ENCODE measurements around the gene GSS.

GSS gene

DNA sequence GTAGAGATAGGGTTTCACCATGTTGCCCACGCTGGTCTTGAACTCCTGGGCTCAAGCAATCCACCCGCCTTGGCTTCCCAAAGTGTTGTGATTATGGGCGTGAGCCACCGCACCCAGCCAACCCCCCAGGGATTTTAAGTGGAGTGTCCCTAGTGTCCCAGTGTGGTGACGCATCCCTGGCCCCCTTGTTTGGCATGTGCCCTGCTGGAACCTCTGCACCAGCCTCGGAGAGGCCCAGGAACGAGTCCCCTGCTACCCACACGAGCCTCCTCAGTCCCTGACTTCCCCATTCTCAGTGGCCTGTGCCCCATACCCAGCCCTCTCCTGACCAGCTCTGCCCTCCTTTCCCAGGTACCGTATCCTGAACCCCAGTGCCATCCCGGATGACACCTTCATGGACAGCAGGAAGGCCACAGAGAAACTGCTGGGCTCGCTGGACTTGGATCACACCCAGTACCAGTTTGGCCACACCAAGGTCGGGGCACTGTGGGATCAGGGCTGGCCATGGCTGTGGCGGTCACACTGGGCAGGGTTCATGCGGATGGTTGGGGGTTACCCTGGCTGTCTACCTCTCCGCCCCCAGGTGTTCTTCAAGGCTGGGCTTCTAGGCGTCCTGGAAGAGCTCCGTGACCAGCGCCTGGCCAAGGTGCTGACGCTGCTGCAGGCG is 37.3 kb upstream of the GSS start:
- DNase-seq: no peak

DNA sequence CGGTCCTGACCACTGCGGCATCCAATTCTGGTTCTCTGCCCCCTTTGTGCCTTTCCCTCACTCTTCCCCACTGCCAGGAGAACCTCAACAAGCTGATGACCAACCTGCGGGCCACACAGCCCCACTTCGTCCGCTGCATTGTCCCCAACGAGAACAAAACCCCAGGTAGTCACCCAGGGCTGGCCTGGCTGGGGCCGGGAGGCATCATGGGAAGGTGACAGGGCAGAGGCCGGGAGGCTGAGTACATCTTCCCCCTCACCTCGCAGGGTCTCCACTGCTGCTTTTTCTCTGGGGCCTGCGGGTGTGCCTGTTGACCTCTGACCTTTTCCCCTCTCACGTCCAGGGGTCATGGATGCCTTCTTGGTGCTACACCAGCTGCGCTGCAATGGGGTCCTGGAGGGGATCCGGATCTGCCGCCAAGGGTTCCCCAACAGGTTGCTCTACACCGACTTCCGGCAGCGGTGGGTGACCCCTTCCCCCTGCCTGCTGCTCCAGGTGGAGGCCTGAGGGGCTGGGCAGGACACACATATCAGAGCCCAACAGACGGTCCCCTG is 35.1 kb upstream of the GSS start:
- DNase-seq: no peak

DNA sequence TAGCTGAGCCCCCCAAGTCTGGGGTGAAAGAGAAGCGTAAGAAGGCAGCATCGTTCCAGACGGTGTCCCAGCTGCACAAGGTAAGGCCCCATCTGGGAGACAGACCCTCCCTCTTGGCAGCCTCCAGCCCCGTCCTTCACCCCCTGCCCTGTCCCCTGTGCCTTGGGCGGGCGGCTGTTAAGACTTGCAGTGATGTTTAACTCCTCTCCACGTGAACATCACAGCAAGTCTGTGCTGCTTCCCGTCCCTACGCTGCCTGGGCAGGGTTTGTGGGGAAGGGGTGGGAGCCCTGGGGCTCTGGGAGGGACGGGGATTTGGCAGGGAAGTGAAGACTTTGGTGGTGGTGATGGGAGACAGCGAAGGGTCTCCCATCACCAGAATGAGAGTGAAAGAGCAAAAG is 34.6 kb upstream of the GSS start:
- DNase-seq: no peak

- no peak for DNase-seq
These were observed 34.1 kb upstream of the GSS start for GRCh38 chr20:34989670-34990069.

GRCh38 chr20:34989118-34989517 is 33.5 kb upstream of the GSS start:
- DNase-seq: no peak

GRCh38 chr20:34988191-34988540 is 32.6 kb upstream of the GSS start:
- no peak for DNase-seq

DNA sequence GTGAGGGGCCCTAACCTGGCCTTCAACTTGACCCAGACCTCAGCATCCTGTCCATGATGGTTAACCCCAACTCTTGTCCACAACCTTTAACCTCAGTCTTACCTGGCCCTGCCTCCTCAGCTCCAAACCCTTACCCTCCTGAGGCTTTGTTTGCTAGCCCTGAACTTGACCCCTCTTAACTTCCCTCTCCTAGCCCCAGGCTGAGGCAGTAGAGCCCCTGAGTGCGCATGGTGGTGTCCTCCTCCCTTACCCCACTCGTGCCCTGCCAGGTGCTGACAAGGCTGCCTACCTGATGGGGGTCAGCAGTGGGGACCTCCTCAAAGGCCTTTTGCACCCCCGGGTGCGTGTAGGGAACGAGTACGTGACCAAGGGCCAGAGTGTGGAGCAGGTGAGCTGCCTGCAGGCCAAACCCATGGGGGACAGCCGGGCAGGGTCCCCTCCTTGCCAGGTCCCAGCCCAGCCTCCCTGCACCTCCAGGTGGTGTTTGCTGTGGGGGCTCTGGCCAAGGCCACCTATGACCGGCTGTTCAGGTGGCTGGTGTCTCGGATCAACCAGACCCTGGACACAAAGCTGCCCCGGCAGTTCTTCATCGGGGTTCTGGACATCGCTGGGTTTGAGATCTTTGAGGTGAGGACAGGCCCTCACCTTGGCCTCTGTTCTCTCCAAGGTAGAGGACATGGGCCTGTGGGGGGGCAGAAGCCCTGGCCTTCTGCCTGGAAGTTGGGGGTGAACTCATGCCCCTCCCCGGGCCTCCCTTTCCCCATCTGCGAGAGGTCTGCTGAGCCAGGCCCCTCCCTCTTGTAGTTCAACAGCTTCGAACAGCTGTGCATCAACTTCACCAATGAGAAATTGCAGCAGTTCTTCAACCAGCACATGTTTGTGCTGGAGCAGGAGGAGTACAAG is 31.9 kb upstream of the GSS start:
- no peak for DNase-seq

GRCh38 chr20:34986311-34987287 is 31.0 kb upstream of the GSS start:
- DNase-seq: no peak

DNA sequence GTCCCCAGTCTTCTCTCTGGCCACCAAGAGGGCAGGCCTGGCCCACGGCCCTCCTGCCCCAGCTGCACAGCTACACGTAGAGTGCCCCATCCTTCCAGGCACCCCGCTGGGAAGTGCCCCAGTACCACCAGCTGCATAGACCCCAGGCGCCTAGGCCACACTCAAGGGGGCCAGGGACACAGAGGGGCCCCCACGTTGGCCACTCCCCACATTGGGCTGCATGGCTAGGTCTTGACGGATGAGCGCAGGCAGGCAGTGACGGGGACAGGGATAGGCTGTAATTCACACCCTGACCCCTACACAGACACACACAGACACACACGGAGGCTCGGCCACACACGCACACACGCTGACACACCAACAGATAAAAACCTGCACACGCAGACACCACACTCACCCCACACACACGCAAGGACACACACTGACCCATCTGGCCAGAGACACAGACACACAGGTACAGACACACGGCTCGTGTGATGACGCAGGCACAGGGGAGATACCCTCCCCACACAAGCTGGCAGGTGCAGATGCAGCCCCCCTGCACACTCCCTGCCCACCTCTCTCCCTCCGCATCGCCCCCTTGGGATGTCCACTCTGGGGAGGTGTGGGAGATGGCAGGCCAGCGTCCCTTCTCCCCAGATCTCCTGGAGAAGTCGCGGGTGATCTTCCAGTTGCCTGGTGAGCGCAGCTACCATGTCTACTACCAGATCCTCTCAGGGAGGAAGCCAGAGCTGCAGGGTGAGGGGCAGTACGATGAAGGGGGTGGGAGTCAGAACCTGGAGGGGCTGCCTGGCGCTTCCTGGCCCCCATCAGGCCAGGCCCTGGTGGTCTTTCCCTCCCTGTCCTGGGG is 30.1 kb upstream of the GSS start:
- no peak for DNase-seq

GRCh38 chr20:34984756-34985261 is 29.2 kb upstream of the GSS start:
- DNase-seq: no peak

DNA sequence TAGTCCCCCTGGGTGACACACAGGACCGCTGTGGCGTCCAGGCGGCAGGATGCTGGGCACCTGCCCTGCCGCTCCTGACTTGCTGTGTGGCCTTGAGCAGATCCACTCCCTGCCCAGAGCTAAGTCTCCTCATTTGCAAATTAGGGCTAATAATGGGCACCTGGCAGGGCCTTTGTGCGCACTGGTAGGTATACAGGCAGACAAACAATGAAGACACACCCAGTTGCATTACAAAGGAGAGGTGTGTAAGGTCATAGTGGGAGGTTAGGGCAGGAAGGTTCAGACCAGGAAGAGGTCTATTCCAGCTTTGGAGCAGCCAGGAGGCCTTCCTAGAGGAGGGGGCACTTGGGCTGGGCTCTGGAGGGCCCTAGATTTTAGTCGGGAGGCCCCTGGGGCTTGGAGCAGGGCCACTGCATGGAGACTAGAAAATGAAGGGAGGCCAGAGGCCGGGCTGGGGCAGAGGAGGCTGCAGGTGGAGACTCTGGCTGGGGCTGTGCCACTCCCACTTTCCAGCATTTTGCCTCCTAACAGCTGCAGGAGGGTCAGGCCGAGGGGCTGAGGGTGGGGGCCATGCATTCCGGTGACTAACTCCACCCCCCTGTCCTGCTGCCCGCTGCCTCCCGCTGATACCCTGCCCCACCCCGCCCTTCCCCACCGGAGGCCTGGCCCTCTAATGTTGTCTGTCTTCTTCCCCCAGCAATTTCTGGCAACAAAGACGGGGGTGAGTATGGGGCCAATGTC is 28.6 kb upstream of the GSS start:
- DNase-seq: no peak

DNA sequence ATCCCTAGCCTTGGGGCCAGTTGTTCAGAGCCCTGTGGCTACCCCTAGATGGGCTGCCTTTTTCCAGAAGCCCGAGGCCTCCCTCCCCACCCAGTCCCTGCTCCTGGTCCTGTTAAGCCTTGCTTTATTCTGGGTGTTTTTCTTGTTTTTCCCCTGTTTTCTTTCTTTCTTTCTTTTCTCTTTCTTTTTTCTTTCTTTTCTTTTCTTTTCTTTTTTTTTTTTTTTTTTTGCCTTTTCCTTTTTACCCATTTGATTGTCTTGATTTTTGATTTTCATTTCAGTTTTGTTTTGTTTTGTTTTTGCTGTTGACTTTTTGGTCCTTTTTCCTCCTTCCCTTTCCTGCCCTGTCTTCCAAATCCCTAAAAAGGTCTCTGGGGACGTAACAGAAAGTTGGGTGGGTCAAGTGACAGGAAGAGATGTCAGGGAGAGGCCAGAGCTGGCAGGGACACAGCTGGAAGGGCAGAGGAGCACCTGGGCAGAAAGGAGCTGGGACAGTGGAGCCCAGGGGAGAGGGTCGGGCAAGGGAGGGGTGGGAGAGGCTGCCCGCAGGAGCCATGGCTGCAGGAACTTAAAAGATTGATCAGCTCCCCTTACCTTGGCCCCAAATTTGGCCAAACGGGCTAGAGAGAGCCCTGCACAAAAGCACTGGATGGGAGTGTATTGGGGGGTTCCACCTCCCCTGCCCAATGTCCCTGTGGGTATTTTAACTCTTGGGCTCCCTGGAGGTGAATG is 27.6 kb upstream of the GSS start:
- no peak for DNase-seq

DNA sequence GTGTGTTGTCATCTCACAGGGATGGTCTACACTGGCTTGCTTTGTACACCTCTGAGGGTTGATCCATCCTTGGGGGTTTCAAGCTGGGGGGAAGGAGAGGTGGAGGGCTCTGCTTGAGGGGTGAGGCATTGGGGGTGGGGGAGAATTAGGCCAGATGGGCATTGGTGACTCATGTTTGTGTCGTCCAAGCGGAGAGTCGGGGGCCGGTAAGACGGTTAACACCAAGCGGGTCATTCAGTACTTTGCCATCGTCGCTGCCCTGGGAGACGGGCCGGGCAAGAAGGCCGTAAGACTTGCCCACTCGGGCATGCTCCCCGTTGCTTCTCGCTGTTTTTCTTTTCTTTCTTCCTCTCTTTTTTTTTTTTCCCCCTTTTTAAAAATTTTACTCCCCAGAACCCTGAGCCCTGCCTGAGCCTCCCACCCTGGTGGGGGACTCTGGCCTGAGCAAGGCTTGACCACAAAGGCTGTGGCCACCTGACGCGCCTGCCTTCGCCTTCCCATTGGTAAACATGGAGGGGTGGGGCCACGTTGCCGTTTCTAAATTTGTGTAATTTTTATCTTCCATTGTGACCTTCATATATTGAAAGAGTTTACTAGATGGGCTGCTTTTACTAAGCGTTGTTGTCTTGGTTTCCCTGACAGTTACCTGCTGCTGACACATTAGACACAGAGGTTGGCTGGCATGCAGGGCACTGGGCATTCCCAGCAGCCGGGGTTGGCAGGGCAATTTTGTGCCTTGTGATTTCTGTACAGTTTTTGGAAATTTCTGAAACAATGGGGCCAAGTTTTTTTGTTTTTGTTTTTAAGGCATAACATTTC is 26.9 kb upstream of the GSS start:
- DNase-seq: no peak

- DNase-seq: peak; percentile 85
These were observed 25.1 kb upstream of the GSS start for GRCh38 chr20:34980543-34981233.

- no peak for DNase-seq
These were observed 24.0 kb upstream of the GSS start for GRCh38 chr20:34979366-34980153.

GRCh38 chr20:34978092-34978744 is 22.6 kb upstream of the GSS start:
- DNase-seq: no peak

DNA sequence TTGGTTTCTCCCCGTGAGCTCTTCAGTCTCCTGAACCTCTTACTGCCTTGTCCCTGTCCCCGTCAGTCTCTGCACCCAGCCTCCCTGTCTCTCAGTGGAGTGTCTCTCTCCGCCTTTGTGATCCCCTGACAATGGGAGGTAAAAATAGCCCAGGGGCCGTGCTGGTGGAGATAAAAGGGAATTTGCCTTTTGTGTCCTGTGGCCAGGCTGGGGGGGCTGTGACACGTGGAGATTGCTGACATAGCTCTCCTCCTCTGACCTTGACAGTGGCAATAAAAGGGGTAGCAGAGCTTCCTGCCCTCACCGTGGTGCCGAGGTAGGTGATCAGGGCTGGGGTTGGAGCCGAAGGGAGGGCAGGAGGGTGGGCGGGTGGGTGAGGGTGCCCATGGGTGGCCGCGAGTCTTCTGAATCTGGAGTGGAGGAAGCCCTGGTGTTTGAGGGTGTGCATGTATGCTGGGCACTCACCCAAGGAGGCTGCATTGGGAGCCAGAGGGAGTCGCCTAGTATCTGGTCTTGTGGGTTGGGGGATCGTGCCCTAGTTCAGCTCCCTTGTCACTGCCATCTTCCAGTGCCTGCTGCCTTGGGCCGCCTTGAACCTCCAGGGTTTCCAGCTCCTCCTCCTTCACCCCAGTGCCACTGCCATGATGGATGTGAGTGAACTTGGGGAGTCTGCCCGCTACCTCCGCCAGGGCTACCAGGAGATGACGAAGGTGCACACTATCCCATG is 21.9 kb upstream of the GSS start:
- DNase-seq: no peak
